PFSK-1 (cell line): ENCODE results near the gene DPYD.

Experiments used
- FOXP2 ChIP-seq: optimal IDR thresholded peaks from 2 replicates; pipeline ENCODE3; 2011; ENCODE audit warnings: borderline replicate concordance, control low read depth, inconsistent platforms; ENCODE audit not compliant: insufficient read depth; ENCODE audit errors: extremely low read length, extremely low read depth
- POLR2AphosphoS5 ChIP-seq: IDR thresholded peaks from 2 replicates; pipeline ENCODE4 v1.6.1; 2012; ENCODE audit warnings: low read depth, mild to moderate bottlenecking, control low read depth, low read length, moderate library complexity
- SIN3A ChIP-seq: IDR thresholded peaks from 2 replicates; pipeline ENCODE4 v1.6.1; 2012; ENCODE audit warnings: mild to moderate bottlenecking, low read length, moderate library complexity, borderline replicate concordance; ENCODE audit not compliant: insufficient read depth
- TAF1 ChIP-seq: IDR thresholded peaks from 2 replicates; pipeline ENCODE4 v1.6.1; 2012; ENCODE audit warnings: low read length, control low read depth, borderline replicate concordance; ENCODE audit not compliant: insufficient read depth
- TF ChIP-seq, protein P1 (sequence below), 2 experiments: IDR thresholded peaks; 2 replicates each; pipeline versions ENCODE4 v1.6.1 to v1.8.0; 2011 to 2012; ENCODE audit warnings: low read depth in 2 of 2, low read length in 2 of 2, control low read depth in 1 of 2, inconsistent platforms in 1 of 2, mild to moderate bottlenecking in 1 of 2, moderate library complexity in 1 of 2; ENCODE audit not compliant: insufficient read depth in 1 of 2

The DPYD gene

DNA sequence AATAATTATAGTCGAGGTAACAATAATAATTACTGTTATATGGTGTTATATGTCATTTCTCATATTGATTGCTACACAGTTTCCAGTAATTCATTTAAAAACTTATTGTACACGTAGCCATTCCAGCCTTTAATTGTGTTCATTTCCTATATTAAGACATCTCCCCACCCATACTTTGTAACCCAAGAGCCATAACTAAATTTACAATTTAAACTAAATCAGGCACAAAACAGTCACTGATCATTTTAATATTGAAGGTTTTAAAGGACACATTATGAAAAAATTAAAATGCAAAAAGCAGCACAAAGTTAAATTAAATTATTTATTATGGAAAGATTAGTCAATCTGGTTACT lies 487.0 kb downstream of the DPYD start:
- TF ChIP-seq POLR2AphosphoS5, result no peak
- TF ChIP-seq SIN3A, result no peak
- TF ChIP-seq, protein P1, sequence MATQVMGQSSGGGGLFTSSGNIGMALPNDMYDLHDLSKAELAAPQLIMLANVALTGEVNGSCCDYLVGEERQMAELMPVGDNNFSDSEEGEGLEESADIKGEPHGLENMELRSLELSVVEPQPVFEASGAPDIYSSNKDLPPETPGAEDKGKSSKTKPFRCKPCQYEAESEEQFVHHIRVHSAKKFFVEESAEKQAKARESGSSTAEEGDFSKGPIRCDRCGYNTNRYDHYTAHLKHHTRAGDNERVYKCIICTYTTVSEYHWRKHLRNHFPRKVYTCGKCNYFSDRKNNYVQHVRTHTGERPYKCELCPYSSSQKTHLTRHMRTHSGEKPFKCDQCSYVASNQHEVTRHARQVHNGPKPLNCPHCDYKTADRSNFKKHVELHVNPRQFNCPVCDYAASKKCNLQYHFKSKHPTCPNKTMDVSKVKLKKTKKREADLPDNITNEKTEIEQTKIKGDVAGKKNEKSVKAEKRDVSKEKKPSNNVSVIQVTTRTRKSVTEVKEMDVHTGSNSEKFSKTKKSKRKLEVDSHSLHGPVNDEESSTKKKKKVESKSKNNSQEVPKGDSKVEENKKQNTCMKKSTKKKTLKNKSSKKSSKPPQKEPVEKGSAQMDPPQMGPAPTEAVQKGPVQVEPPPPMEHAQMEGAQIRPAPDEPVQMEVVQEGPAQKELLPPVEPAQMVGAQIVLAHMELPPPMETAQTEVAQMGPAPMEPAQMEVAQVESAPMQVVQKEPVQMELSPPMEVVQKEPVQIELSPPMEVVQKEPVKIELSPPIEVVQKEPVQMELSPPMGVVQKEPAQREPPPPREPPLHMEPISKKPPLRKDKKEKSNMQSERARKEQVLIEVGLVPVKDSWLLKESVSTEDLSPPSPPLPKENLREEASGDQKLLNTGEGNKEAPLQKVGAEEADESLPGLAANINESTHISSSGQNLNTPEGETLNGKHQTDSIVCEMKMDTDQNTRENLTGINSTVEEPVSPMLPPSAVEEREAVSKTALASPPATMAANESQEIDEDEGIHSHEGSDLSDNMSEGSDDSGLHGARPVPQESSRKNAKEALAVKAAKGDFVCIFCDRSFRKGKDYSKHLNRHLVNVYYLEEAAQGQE (IDR thresholded peaks at IDR 0.05; ENCODE audit: insufficient read depth in 1 of 2, low read depth in 2 of 2, low read length in 2 of 2), result no peak
- TF ChIP-seq TAF1, result no peak
- no peak for TF ChIP-seq FOXP2

DNA sequence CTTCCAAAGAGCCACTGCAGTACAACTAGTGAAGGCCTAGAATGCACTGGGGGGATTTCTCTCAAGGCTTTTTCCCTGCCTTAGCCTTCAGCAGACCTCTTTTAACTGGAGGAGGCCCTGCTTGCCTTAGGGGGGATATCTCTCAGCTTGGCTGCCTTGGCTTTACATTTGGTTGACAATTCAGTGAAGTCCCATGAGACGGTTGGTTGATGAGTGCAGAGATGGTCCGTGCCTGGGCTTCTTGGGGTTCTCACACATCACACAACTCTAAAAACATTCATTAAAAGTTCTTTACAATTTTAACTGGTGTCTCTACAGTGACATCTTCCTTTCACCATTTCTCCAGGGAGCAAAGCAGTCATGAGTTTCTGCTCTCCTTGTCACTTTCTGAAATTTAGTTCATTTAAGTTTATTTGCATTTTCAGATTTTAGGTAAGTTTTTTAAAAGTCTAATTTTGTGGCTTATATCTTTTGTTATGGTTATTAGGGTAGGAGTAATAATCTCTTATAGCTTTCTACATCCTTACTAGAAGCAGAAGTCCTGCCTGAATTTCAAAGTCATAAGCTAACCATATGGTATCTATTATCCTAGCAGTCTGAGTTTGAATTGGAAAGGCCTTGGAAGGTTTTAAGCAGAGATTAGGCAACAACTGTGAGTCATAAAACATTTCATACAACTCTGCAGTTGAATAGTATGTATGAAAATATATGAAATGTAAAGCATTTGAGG lies 487.6 kb downstream of the DPYD start:
- TF ChIP-seq FOXP2 (no peak), POLR2AphosphoS5 (no peak; the same call in 1 of the 2 replicates), TAF1 (no peak), SIN3A (no peak)
- TF ChIP-seq, protein P1 (IDR thresholded peaks at IDR 0.05; ENCODE audit: insufficient read depth in 1 of 2, low read depth in 2 of 2, low read length in 2 of 2), result no peak

- TF ChIP-seq FOXP2, result no peak
- no peak for TF ChIP-seq TAF1
- no peak for TF ChIP-seq SIN3A
Measured at GRCh38 chr1:97427371-97427770, 493.5 kb downstream of the DPYD start.

DNA sequence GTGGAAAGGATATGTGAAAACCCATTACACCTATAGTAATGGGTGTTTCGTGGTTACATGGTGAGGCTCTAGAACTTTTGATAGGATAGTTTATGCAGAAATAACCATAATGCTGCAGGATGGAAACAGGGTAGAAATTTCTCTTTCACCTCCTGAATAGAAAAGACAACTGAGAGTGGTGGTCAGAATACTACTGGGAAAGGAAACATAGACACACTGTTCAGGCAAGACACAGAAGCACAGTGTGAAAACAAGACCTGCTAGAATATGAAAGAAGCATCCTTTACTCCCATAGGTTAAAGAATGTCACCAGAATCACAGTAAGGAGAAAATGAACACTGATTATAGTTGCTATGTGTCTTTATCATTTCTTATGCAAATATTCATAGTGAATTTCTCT lies 496.6 kb downstream of the DPYD start:
- no peak for TF ChIP-seq SIN3A
- TF ChIP-seq FOXP2, result no peak
- TF ChIP-seq TAF1, result no peak
- no peak for TF ChIP-seq POLR2AphosphoS5
- TF ChIP-seq, protein P1 (IDR thresholded peaks at IDR 0.05; ENCODE audit: insufficient read depth in 1 of 2, low read depth in 2 of 2, low read length in 2 of 2), result no peak

DNA sequence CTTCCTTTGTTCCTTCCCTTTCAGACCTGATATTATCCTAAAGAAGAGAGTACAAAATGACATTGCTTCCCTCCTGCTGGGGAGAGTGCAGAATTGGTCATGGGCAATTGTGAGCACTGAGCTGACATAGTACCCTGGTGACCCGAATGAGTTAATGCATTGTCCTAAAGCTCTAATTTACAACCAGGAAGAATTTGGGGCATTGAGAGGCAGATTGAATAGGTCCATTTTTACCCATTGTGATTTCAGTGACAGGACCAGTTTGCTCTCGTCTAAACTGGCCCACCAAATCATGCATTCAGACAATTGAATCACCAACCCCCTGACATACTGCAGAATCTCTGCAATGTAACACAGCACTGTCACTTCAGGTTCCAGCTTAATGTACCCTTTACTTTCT lies 497.4 kb downstream of the DPYD start:
- no peak for TF ChIP-seq POLR2AphosphoS5
- no peak for TF ChIP-seq SIN3A
- TF ChIP-seq, protein P1 (IDR thresholded peaks at IDR 0.05; ENCODE audit: insufficient read depth in 1 of 2, low read depth in 2 of 2, low read length in 2 of 2), result no peak

DNA sequence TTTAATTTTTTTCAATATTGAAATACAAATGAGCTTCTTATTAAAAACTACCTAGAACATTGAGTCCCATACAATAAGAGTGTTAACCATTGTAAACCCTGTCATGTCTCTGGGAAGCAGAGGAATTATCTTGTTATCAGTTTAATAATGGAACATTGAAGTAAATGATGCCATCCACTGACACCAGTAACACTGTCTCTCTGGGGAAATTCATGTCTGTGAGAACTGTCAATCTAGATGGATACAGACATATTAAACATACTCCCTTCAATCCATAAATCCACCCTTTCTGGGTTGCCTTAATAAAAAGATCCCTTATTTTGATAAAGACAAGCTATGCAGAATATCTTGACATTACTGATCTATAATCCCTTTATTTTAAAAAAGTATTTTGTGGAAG lies 503.2 kb downstream of the DPYD start:
- TF ChIP-seq, protein P1 (IDR thresholded peaks at IDR 0.05; ENCODE audit: insufficient read depth in 1 of 2, low read depth in 2 of 2, low read length in 2 of 2), result no peak
- no peak for TF ChIP-seq SIN3A
- no peak for TF ChIP-seq POLR2AphosphoS5
- no peak for TF ChIP-seq FOXP2
